ENCODE results near the gene SMIM17. TPM values are rescaled to one million over a fixed set of nuclear protein-coding genes. Genes with fewer than 3 reads are reported as not detected.

SMIM17 gene
- total and polyA plus RNA-seq, 7 donors: 0.10 to 0.21 TPM; not detected in 5

DNA sequence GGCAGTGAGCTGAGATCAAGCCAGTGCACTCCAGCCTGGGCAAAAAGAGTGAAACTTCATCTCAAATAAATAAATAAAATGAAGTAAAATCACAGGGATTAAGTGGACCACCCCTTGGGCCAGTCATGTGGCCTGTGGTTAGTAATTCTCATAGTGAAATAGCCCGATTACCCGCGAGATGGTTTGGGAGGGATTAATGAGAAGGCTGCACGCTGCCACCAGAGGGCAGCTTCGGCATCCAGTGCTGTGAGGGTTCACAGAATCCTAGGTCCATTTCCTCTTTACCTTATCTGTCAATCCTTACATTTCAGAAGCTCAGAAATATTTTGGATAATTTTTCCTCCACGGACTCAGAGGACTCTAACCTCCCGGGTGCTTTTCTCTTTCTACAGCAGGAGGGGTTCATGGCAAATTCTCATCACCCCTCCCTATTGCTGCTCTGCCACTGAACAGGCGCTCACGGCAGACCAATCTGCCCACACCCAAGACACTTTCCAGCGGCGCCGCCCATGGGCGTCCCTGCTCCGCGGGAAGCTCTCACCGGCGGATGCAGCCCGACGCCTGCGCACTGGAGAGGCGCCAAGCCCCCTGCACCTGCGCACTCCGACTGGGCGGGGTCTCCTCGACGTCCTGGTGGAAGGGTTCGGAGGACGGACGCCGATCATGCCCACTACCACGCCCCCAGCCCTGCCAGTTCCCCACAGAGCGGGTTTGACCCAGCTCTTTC, 17.6 kb downstream of the SMIM17 start:
- no peak for ATAC-seq
- Histone ChIP-seq H3K36me3 (ENCODE audit: insufficient read depth in 1 of 2, low read depth in 1 of 2) (peaks cover 0 to 8% of the 10 kb centered on the region in 2 donors), H3K27me3 (ENCODE audit: insufficient read depth in 3 of 3, low read length in 2 of 3) (no peaks in the 10 kb centered on the region), H3K4me1 (no peaks in the 10 kb centered on the region), H3K27ac (no peak overlapping the region), H3K4me3 (no peak overlapping the region), H3K9me3 (peaks cover 6% of the 10 kb centered on the region)
- intact Hi-C loops (cut with DNase I): no loop called here
- TF ChIP-seq, protein P1, sequence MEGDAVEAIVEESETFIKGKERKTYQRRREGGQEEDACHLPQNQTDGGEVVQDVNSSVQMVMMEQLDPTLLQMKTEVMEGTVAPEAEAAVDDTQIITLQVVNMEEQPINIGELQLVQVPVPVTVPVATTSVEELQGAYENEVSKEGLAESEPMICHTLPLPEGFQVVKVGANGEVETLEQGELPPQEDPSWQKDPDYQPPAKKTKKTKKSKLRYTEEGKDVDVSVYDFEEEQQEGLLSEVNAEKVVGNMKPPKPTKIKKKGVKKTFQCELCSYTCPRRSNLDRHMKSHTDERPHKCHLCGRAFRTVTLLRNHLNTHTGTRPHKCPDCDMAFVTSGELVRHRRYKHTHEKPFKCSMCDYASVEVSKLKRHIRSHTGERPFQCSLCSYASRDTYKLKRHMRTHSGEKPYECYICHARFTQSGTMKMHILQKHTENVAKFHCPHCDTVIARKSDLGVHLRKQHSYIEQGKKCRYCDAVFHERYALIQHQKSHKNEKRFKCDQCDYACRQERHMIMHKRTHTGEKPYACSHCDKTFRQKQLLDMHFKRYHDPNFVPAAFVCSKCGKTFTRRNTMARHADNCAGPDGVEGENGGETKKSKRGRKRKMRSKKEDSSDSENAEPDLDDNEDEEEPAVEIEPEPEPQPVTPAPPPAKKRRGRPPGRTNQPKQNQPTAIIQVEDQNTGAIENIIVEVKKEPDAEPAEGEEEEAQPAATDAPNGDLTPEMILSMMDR (IDR thresholded peaks at IDR 0.05): no peak
- DNase-seq: peak in 1 of 2 donors; percentile 31
- 13% methylated on average over 32 of the region's 32 CpGs for WGBS, 3 donors

DNA sequence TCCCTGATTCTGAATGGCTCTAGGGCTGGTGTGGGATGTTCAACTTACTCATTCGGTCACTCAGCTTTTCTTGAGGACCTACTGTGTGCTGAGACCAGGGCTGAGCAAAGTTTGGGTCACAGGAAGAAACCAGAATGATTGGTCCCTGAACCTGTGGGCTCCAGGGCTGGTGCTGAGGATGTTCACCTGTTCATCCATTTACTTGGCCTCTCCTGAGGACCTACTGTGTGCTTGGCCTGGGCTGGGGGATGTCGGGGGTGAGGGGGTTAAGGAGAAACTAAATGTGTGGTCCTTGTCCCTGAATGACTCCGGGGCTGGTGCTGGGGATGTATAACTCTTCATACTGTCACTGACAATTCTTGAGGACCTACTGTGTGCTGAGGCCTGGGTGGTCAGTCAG, 18.3 kb downstream of the SMIM17 start:
- ATAC-seq: no peak
- peaks cover 4% of the 10 kb centered on the region for H3K9me3 ChIP-seq
- TF ChIP-seq, protein P1 (IDR thresholded peaks at IDR 0.05): no peak

DNA sequence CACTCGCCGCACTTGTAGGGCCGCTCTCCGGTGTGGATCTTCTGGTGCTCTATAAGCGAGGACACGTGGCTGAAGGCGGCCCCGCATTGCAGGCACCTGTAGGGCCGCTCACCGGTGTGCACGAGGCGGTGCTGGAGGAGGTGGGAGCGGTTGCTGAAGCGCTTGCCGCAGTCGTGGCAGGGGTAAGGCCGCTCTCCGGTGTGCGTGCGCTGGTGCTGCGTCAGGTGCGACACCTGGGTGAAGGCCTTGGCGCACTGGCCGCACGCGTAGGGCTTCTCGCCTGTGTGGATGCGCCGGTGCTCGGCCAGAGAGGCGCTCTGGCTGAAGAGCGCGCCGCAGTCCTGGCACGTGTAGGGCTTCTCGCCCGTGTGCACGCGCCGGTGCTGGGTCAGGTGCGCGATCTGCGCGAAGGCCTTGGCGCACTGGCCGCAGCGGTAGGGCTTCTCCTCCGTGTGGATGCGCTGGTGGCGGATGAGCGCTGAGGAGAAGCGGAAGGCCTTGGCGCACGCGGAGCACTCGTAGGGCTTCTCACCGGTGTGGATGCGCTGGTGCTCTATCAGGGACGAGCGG, 21.1 kb downstream of the SMIM17 start:
- Histone ChIP-seq H3K4me1 (no peaks in the 10 kb centered on the region), H3K27me3 (ENCODE audit: insufficient read depth in 3 of 3, low read length in 2 of 3) (no peaks in the 10 kb centered on the region), H3K36me3 (ENCODE audit: insufficient read depth in 1 of 2, low read depth in 1 of 2) (peaks cover 0 to 8% of the 10 kb centered on the region in 2 donors), H3K4me3 (no peak overlapping the region), H3K9me3 (peaks cover 4% of the 10 kb centered on the region), H3K27ac (no peak overlapping the region)
- ATAC-seq: no peak
- 84 to 87% (median 86%) methylated on average over 55 to 60 of the region's 60 CpGs for WGBS, 3 donors
- intact Hi-C loops (cut with DNase I): no loop called here
- DNase-seq: no peak
- TF ChIP-seq, protein P1 (IDR thresholded peaks at IDR 0.05): no peak

More for the DNA sequence above, 18.3 kb downstream of the SMIM17 start:
- no peak for DNase-seq
- Histone ChIP-seq H3K4me3 (no peak overlapping the region), H3K27me3 (ENCODE audit: insufficient read depth in 3 of 3, low read length in 2 of 3) (no peaks in the 10 kb centered on the region), H3K36me3 (ENCODE audit: insufficient read depth in 1 of 2, low read depth in 1 of 2) (peaks cover 0 to 8% of the 10 kb centered on the region in 2 donors), H3K4me1 (no peaks in the 10 kb centered on the region), H3K27ac (no peak overlapping the region)
- WGBS, 3 donors: 86 to 94% (median 87%) methylated on average over 3 of the region's 3 CpGs
- intact Hi-C loops (cut with DNase I): no loop called here

DNA sequence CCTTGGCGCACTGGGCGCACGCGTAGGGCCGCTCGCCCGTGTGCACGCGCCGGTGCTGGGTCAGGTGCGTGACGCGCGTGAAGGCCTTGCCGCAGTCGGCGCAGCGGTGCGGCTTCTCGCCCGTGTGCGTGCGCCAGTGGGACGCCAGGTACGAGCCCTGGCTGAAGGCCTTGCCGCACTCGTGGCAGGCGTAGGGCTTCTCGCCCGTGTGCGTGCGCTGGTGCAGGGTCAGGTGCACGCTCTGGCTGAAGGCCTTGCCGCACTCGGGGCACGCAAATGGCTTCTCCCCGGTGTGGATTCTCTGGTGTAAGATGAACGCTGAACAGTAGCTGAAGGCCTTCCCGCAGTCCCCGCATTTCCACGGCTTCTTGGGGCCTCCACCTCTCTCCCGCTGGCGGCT, 21.6 kb downstream of the SMIM17 start:
- Histone ChIP-seq H3K4me1 (no peaks in the 10 kb centered on the region), H3K4me3 (no peak overlapping the region), H3K27me3 (ENCODE audit: insufficient read depth in 3 of 3, low read length in 2 of 3) (no peaks in the 10 kb centered on the region), H3K9me3 (peaks cover 4% of the 10 kb centered on the region), H3K27ac (no peak overlapping the region), H3K36me3 (ENCODE audit: insufficient read depth in 1 of 2, low read depth in 1 of 2) (peaks cover 0 to 8% of the 10 kb centered on the region in 2 donors)
- TF ChIP-seq, protein P1 (IDR thresholded peaks at IDR 0.05): no peak
- 83 to 88% (median 87%) methylated on average over 42 to 43 of the region's 43 CpGs for WGBS, 3 donors
- intact Hi-C loops (cut with DNase I): no loop called here
- ATAC-seq (no peak), DNase-seq (no peak)
